MM.1S (cell line): ENCODE results near the gene IGHMBP2.

Experiments used
- DNase-seq: peaks from one replicate; pipeline ENCODE4 v3.0.0-alpha.2; 2015
- H2AFZ ChIP-seq: fragments of 300-600 bp; sonication (generic); 2 replicates; pipeline ENCODE4 v1.6.0; 2016; ENCODE audit warnings: antibody characterized with exemption, low read length
- H3F3A ChIP-seq: fragments of 300-600 bp; sonication (generic); 2 replicates; pipeline ENCODE4 v1.6.1; 2016; ENCODE audit warnings: mild to moderate bottlenecking, antibody characterized with exemption, low read length, moderate library complexity, mixed read lengths; ENCODE audit not compliant: insufficient read depth
- H3K27ac ChIP-seq: fragments of 300-600 bp; sonication (generic); 2 replicates; pipeline ENCODE4 v1.5.1; 2016; ENCODE audit warnings: mild to moderate bottlenecking, low read length
- H3K27me3 ChIP-seq: fragments of 300-600 bp; sonication (generic); replicated peaks from 2 replicates; pipeline ENCODE4 v1.6.0; 2016; ENCODE audit warnings: low read length; ENCODE audit not compliant: insufficient read depth
- H3K36me3 ChIP-seq: fragments of 300-600 bp; sonication (generic); replicated peaks from 2 replicates; pipeline ENCODE4 v1.6.1; 2016; ENCODE audit warnings: mild to moderate bottlenecking, low read length, mixed read lengths; ENCODE audit not compliant: insufficient read depth
- H3K4me1 ChIP-seq: fragments of 300-600 bp; sonication (generic); 2 replicates; pipeline ENCODE4 v1.6.1; 2016; ENCODE audit warnings: low read length, mixed read lengths
- H3K4me2 ChIP-seq: fragments of 300-600 bp; sonication (generic); 2 replicates; pipeline ENCODE4 v1.6.0; 2016; ENCODE audit warnings: low read depth, low read length
- H3K4me3 ChIP-seq: fragments of 300-600 bp; sonication (generic); 2 replicates; pipeline ENCODE4 v1.5.1; 2016; ENCODE audit warnings: low read length, mixed read lengths
- H3K79me2 ChIP-seq: fragments of 300-600 bp; sonication (generic); 2 replicates; pipeline ENCODE4 v1.6.1; 2016; ENCODE audit warnings: mixed run types, low read length, mixed read lengths
- H3K9ac ChIP-seq: fragments of 300-600 bp; sonication (generic); 2 replicates; pipeline ENCODE4 v1.6.1; 2016; ENCODE audit warnings: low read length, mixed read lengths
- H3K9me2 ChIP-seq: fragments of 300-600 bp; sonication (generic); replicated peaks from 2 replicates; pipeline ENCODE4 v1.6.1; 2016; ENCODE audit warnings: mild to moderate bottlenecking, low read length, mixed read lengths; ENCODE audit not compliant: insufficient read depth
- H3K9me3 ChIP-seq: fragments of 300-600 bp; sonication (generic); replicated peaks from 2 replicates; pipeline ENCODE4 v1.6.1; 2016; ENCODE audit warnings: mild to moderate bottlenecking, low read length, mixed read lengths; ENCODE audit not compliant: insufficient read depth
- H4K20me1 ChIP-seq: fragments of 300-600 bp; sonication (generic); 2 replicates; pipeline ENCODE4 v1.6.1; 2016; ENCODE audit warnings: mild to moderate bottlenecking, low read length, moderate library complexity, mixed read lengths; ENCODE audit not compliant: insufficient read depth
- EZH2 ChIP-seq: fragments of 300-600 bp; sonication (generic); optimal IDR thresholded peaks from 2 replicates; pipeline ENCODE3; 2017; ENCODE audit warnings: low read depth, mild to moderate bottlenecking, antibody characterized with exemption, low read length, mixed read lengths
- EZH2phosphoT487 ChIP-seq: fragments of 300-600 bp; sonication (generic); IDR thresholded peaks from 2 replicates; pipeline ENCODE4 v1.6.1; 2018; ENCODE audit warnings: antibody characterized with exemption, low read length
- TF ChIP-seq, protein P1 (sequence below): fragments of 300-600 bp; sonication (generic); IDR thresholded peaks from 2 replicates; pipeline ENCODE4 v1.5.1; 2016; ENCODE audit warnings: antibody characterized with exemption, low read length, mixed read lengths

IGHMBP2 gene

DNA sequence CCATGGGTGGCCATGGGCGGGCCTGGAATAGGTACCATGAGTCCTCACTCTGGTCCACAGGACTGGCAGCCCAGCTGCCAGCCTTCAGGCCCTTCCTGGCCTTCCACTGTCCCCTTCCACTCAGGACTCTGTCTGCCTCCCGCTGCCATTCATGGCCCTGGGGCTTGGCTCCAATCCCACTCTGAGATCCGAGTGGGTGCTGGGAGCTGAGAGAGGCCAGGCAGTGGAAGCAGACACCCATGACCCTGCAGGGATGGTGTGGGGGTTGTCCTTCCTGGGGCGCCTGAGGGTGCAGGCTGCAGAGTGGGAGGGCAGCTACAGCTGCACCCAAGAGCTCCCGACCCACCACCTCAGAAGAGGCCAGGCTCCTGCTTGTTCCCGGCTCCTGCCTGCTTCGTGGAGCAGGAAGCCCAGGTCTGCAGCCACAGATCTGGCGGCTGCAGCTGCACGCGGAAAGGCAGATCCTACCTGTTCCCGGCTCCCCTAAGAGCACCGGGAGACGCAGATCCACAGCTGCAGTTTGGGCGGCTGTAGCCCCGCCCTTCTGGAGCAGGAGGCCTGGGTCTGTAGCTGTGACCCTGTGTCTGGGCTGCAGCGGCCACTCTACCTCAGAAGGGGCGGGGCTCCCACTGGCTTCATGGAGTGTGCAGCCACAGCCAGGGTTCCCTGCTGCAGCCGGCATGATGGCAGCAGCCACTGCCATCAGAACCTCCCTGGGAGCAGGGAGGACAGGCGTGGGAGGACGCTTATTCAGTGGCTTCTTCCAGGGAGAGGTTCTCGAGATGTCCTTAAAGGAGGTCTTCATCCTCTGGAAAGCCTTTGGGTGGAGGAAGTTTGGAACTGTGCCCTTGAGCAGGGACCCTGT, 27.5 kb downstream of the IGHMBP2 start:
- H4K20me1 ChIP-seq: no peaks in the 10 kb centered on the region
- no peaks in the 10 kb centered on the region for H3K79me2 ChIP-seq
- peaks cover 3% of the 10 kb centered on the region; the same call in 1 of the 2 replicates for H3K36me3 ChIP-seq
- H3K4me1 ChIP-seq: 0 out of 2 replicates have a peak, but pooled peaks cover 4% of the 10 kb centered on the region
- TF ChIP-seq, protein P1, sequence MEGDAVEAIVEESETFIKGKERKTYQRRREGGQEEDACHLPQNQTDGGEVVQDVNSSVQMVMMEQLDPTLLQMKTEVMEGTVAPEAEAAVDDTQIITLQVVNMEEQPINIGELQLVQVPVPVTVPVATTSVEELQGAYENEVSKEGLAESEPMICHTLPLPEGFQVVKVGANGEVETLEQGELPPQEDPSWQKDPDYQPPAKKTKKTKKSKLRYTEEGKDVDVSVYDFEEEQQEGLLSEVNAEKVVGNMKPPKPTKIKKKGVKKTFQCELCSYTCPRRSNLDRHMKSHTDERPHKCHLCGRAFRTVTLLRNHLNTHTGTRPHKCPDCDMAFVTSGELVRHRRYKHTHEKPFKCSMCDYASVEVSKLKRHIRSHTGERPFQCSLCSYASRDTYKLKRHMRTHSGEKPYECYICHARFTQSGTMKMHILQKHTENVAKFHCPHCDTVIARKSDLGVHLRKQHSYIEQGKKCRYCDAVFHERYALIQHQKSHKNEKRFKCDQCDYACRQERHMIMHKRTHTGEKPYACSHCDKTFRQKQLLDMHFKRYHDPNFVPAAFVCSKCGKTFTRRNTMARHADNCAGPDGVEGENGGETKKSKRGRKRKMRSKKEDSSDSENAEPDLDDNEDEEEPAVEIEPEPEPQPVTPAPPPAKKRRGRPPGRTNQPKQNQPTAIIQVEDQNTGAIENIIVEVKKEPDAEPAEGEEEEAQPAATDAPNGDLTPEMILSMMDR: no peak
- TF ChIP-seq EZH2 (no peak), EZH2phosphoT487 (no peak)
- H3K9me2 ChIP-seq: no peaks in the 10 kb centered on the region
- no peaks in the 10 kb centered on the region for H3K27me3 ChIP-seq
- H3K9me3 ChIP-seq: no peaks in the 10 kb centered on the region
- no peak overlapping the region for H2AFZ ChIP-seq
- no peaks in the 10 kb centered on the region for H3F3A ChIP-seq
- H3K9ac ChIP-seq: no peak overlapping the region
- no peak overlapping the region for H3K27ac ChIP-seq
- no peak overlapping the region for H3K4me3 ChIP-seq
- no peak for DNase-seq
- no peak overlapping the region for H3K4me2 ChIP-seq

DNA sequence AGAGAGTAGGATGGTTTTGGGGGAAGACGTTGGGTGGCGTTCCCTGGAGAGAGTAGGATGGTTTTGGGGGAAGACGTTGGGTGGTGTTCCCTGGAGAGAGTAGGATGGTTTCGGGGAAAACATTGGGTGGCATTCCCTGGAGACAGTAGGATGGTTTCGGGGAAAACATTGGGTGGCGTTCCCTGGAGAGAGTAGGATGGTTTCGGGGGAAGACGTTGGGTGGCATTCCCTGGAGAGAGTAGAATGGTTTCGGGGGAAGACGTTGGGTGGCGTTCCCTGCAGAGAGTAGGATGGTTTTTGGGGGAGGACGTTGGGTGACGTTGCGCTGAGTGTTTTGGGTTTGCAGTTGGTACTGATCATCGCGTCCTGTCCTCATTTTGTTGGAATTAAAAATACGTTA, 28.2 kb downstream of the IGHMBP2 start:
- H3K4me2 ChIP-seq: no peak overlapping the region
- H3K9me3 ChIP-seq: no peaks in the 10 kb centered on the region
- no peaks in the 10 kb centered on the region for H3K9me2 ChIP-seq
- H3K9ac ChIP-seq: no peak overlapping the region
- TF ChIP-seq, protein P1: no peak
- TF ChIP-seq EZH2phosphoT487 (no peak), EZH2 (no peak)
- H4K20me1 ChIP-seq: no peaks in the 10 kb centered on the region
- DNase-seq: no peak
- 0 out of 2 replicates have a peak, but pooled peaks cover 4% of the 10 kb centered on the region for H3K36me3 ChIP-seq
- no peak overlapping the region for H3K4me3 ChIP-seq
- no peaks in the 10 kb centered on the region for H3K79me2 ChIP-seq
- H3F3A ChIP-seq: no peaks in the 10 kb centered on the region
- H3K27ac ChIP-seq: no peak overlapping the region
- H3K27me3 ChIP-seq: no peaks in the 10 kb centered on the region
- 0 out of 2 replicates have a peak, but pooled peaks cover 3% of the 10 kb centered on the region for H3K4me1 ChIP-seq
- H2AFZ ChIP-seq: no peak overlapping the region

DNA sequence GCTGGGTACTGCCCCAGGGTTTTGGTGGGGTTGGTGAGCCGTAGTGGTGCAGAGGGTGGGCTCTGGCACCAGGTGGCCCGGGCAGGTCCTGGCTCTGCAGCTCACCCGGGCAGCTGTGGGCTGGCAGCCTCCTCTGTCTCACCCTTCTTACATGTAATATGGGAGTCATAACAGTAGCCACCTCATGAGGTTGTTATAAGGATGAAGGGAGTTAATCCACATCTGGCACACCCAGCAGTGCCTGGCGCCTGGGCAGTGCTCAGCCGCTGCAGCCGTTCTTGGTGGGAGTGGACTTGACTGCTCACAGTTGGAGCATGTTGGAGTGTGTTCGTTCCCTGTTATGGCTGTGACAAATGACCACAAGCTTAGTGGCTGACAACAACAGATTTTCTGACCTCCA, 28.7 kb downstream of the IGHMBP2 start:
- H3K9me2 ChIP-seq: no peaks in the 10 kb centered on the region

More for the DNA sequence above, 28.7 kb downstream of the IGHMBP2 start:
- Histone ChIP-seq H3K27ac (no peak overlapping the region), H3K4me2 (no peak overlapping the region), H3F3A (no peaks in the 10 kb centered on the region), H3K4me1 (no peaks in the 10 kb centered on the region), H4K20me1 (no peaks in the 10 kb centered on the region), H3K27me3 (no peaks in the 10 kb centered on the region), H3K9ac (no peak overlapping the region), H2AFZ (no peak overlapping the region), H3K4me3 (no peak overlapping the region), H3K36me3 (0 out of 2 replicates have a peak, but pooled peaks cover 4% of the 10 kb centered on the region), H3K79me2 (no peaks in the 10 kb centered on the region), H3K9me3 (no peaks in the 10 kb centered on the region)
- TF ChIP-seq EZH2phosphoT487: no peak
- TF ChIP-seq, protein P1: no peak
- no peak for TF ChIP-seq EZH2
- no peak for DNase-seq
